ENCODE measurements around the gene CEACAM19. TPM values are rescaled to one million over a fixed set of nuclear protein-coding genes. Genes with fewer than 3 reads are reported as not detected.

Gene CEACAM19
- total and polyA plus RNA-seq, 2 of the 13 experiments (the other 11 are each of a cell fraction or from before 2014, with no cell fraction given), result 1.3 to 4.0 TPM

DNA sequence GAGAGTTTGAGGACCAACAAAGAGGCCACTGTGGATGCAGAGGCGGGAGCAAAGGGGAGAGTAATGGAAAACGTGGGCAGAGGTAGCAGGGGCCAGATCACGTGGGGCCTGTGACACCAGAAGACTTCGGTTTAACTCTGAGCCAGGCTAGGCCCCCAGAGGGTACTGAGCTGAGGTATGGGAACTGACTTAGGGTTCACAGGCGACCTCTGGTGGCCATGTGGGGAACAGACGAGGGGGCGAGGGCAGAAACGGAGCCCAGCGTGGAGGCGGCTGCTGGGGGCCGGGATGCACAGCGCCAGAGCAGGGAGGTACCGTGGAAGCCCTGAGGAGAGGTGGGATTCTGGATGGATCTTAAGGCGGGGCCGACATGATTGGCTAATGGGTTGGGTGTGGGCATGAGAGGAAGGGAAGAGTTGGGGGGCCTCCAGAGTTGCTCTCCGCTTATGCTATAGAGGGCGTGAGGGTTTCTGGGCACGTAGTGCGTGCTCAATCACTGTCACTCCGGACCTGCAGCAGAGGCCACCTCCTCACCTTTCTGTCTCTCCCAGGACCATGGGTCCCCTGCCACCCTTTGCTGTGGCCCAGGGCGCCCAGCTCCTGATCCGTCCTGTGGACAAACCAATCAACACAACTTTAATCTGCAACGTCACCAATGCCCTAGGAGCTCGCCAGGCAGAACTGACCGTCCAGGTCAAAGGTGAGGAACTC, 13.9 kb upstream of the CEACAM19 start (continued):
- TF ChIP-seq RCOR2 (CRISPR knock-in tag; IDR thresholded peaks at IDR 0.05), result no peak
- TF ChIP-seq, protein P1, sequence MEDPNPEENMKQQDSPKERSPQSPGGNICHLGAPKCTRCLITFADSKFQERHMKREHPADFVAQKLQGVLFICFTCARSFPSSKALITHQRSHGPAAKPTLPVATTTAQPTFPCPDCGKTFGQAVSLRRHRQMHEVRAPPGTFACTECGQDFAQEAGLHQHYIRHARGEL (CRISPR knock-in tag; IDR thresholded peaks at IDR 0.05), result peak; percentile 98
- no peak for TF ChIP-seq BCL6 (CRISPR knock-in tag; IDR thresholded peaks at IDR 0.05)
- 0 out of 2 replicates have a peak, but pooled peaks have one; percentile 15 for TF ChIP-seq SAP130 (CRISPR knock-in tag; IDR thresholded peaks at IDR 0.05; ENCODE audit: low read depth)
- no peak for TF ChIP-seq MBD4 (IDR thresholded peaks at IDR 0.05; ENCODE audit: borderline replicate concordance, low read length)
- TF ChIP-seq THAP11 (CRISPR knock-in tag; IDR thresholded peaks at IDR 0.05), result 0 out of 2 replicates have a peak, but pooled peaks have one; percentile 22
- TF ChIP-seq, protein P2, sequence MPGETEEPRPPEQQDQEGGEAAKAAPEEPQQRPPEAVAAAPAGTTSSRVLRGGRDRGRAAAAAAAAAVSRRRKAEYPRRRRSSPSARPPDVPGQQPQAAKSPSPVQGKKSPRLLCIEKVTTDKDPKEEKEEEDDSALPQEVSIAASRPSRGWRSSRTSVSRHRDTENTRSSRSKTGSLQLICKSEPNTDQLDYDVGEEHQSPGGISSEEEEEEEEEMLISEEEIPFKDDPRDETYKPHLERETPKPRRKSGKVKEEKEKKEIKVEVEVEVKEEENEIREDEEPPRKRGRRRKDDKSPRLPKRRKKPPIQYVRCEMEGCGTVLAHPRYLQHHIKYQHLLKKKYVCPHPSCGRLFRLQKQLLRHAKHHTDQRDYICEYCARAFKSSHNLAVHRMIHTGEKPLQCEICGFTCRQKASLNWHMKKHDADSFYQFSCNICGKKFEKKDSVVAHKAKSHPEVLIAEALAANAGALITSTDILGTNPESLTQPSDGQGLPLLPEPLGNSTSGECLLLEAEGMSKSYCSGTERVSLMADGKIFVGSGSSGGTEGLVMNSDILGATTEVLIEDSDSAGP (CRISPR knock-in tag; IDR thresholded peaks at IDR 0.05; ENCODE audit: borderline replicate concordance), result peak; percentile 25; the same call in 1 of the 2 replicates
- TF ChIP-seq STAG1 (CRISPR knock-in tag; IDR thresholded peaks at IDR 0.05), result peak; percentile 88
- TF ChIP-seq ZFP90 (CRISPR knock-in tag; IDR thresholded peaks at IDR 0.05; ENCODE audit: borderline replicate concordance), result no peak
- no peak for TF ChIP-seq ZNF550 (CRISPR knock-in tag; IDR thresholded peaks at IDR 0.05; ENCODE audit: borderline replicate concordance)
- TF ChIP-seq, protein P3, sequence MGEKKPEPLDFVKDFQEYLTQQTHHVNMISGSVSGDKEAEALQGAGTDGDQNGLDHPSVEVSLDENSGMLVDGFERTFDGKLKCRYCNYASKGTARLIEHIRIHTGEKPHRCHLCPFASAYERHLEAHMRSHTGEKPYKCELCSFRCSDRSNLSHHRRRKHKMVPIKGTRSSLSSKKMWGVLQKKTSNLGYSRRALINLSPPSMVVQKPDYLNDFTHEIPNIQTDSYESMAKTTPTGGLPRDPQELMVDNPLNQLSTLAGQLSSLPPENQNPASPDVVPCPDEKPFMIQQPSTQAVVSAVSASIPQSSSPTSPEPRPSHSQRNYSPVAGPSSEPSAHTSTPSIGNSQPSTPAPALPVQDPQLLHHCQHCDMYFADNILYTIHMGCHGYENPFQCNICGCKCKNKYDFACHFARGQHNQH (CRISPR knock-in tag; IDR thresholded peaks at IDR 0.05), result peak; percentile 59; the same call in 1 of the 2 replicates
- TF ChIP-seq MYC (CRISPR knock-in tag; IDR thresholded peaks at IDR 0.05; ENCODE audit: borderline replicate concordance), result peak; percentile 18; the same call in 1 of the 2 replicates
- TF ChIP-seq ZBTB42 (CRISPR knock-in tag; IDR thresholded peaks at IDR 0.05), result no peak
- peak; percentile 89 for TF ChIP-seq AGO2 (optimal IDR thresholded peaks at IDR 0.05; ENCODE audit: low read depth, low read length)
- TF ChIP-seq, protein P4, sequence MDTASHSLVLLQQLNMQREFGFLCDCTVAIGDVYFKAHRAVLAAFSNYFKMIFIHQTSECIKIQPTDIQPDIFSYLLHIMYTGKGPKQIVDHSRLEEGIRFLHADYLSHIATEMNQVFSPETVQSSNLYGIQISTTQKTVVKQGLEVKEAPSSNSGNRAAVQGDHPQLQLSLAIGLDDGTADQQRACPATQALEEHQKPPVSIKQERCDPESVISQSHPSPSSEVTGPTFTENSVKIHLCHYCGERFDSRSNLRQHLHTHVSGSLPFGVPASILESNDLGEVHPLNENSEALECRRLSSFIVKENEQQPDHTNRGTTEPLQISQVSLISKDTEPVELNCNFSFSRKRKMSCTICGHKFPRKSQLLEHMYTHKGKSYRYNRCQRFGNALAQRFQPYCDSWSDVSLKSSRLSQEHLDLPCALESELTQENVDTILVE (CRISPR knock-in tag; IDR thresholded peaks at IDR 0.05), result no peak
